T-helper 1 cell treated with Interleukin-12 subunit alpha and Interleukin-12 subunit beta and Interleukin-4 antibody, amounts not matched to agents 30 ng/mL and 1 ng/mL, for 36 hours (primary cell): ENCODE measurements around the gene TBL1X. TPM values are rescaled to one million over a fixed set of nuclear protein-coding genes. Genes with fewer than 3 reads are reported as not detected.

Experiments
- intact Hi-C: fragments of 100-400 bp; cut with micrococcal nuclease; formaldehyde crosslinking; loops from one replicate; pipeline ENCODE4 v1.15.1; 2024
- total RNA-seq: library from RNA; stranded (reverse); gene quantifications from 2 replicates; pipeline ENCODE4 v1.2.3, GENCODE V29; 2022

The TBL1X gene
- total RNA-seq, 1 donor from 2014 or later = 34.8 TPM

DNA sequence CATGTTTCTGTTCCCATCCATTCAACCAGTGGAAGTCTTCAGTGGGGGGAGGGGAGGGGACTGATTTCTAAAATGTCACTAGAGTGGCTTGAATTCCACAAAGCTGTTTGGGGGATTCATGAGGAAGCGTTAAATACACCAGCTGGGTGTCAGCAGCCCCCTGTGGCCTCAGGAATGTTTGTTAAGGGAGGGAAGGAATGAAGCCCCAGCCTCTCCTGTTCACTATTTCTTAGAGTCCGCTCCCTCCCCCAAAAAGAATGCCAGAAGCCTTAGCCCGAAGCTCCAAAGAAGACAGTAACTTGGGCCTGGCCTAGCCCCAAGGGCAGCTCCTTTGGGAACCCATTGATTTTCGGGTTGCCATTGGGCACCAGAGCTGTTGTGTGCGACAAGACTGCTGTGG, 324.7 kb downstream of the TBL1X start:
- intact Hi-C loops = no loop called here
